Stomach (tissue), 9 donors: ENCODE data around the gene KIRREL3. TPM values are rescaled to one million over a fixed set of nuclear protein-coding genes. Genes with fewer than 3 reads are reported as not detected.

Experiments
- DNase-seq, 2 donors: peaks; one replicate each; pipeline versions ENCODE4 v3.0.0 to v3.0.0-alpha.2; 2013 to 2019
- H3K27ac ChIP-seq, 5 donors: fragments of 200-600 bp in 4 of 5; sonication (generic) in 4 of 5; one replicate each; pipeline ENCODE4 v1.5.1; 2013 to 2019; ENCODE audit warnings: mild to moderate bottlenecking in 1 of 5, moderate library complexity in 1 of 5
- H3K27me3 ChIP-seq, 3 donors: fragments of 200-600 bp; sonication (generic); one replicate each; pipeline ENCODE4 v1.5.1; 2017 to 2019; ENCODE audit warnings: mixed run types in 1 of 3
- H3K36me3 ChIP-seq, 4 donors: fragments of 200-600 bp; sonication (generic); 1 replicate in 3 of 4; 2 replicates in 1 of 4; pipeline ENCODE4 v1.5.1; 2016 to 2019
- H3K4me1 ChIP-seq, 4 donors: fragments of 200-600 bp; sonication (generic); one replicate each; pipeline ENCODE4 v1.5.1; 2016 to 2019
- H3K4me3 ChIP-seq, 4 donors: fragments of 200-600 bp; sonication (generic) in 3 of 4; one replicate each; pipeline ENCODE4 v1.5.1; 2016 to 2019; ENCODE audit warnings: mild to moderate bottlenecking in 1 of 4
- H3K9me3 ChIP-seq, 4 donors: fragments of 200-600 bp; sonication (generic); one replicate each; pipeline ENCODE4 v1.5.1; 2016 to 2019
- EP300 ChIP-seq: sonication (generic); formaldehyde crosslinking; IDR thresholded peaks from one replicate; pipeline ENCODE4 v1.6.1; 2017; ENCODE audit warnings: antibody characterized with exemption
- POLR2A ChIP-seq, 4 donors: fragments of 450-650 bp; IDR thresholded peaks; one replicate each; pipeline ENCODE4 v1.6.1; 2016; ENCODE audit warnings: antibody characterized with exemption in 4 of 4, control low read depth in 2 of 4, mild to moderate bottlenecking in 1 of 4, moderate library complexity in 1 of 4
- POLR2AphosphoS5 ChIP-seq, 3 donors: sonication (generic); formaldehyde crosslinking; IDR thresholded peaks; one replicate each; pipeline ENCODE4 v1.6.1; 2016; ENCODE audit warnings: antibody characterized with exemption in 3 of 3
- WGBS, 5 donors: extraction: QIAGEN DNeasy Blood & Tissue Kit in 3 of 5; methylation state at CpG; one replicate each; pipeline versions ENCODE4 v1.1.5 to v1.1.7; 2013 to 2018; 5-methylcytosine and 5-hydroxymethylcytosine counted together
- intact Hi-C: fragments of 100-400 bp; cut with DNase I; formaldehyde crosslinking; loops from one replicate; pipeline ENCODE4 v1.15.1; 2023; ENCODE audit warnings: low total_unique reads
- polyA plus RNA-seq, 3 donors: library from polyadenylated mRNA; stranded (reverse); fragments of 200-250 nt; gene quantifications; one replicate each; pipeline ENCODE4 v1.2.3, GENCODE V29; 2013
- total RNA-seq, 5 donors: library from RNA; depleted of rRNA; stranded (reverse); fragments of >200 nt; gene quantifications; one replicate each; pipeline versions ENCODE4 v1.1.0 to v1.2.3, GENCODE V29; 2014 to 2016
- TF ChIP-seq, protein P1 (sequence below), 7 experiments: fragments of 450-650 bp in 4 of 7; fragments of 200-600 bp in 3 of 7; sonication (generic) in 3 of 7; IDR thresholded peaks; one replicate each; pipeline ENCODE4 v1.5.1; 2016 to 2019; ENCODE audit warnings: antibody characterized with exemption in 7 of 7, control low read depth in 2 of 7, mild to moderate bottlenecking in 1 of 7
- donor health status: healthy with polysubstance abuse.
- donor health status: Bipolar disorder and iron deficiency.
- donor health status: healthy.

The KIRREL3 gene
- total and polyA plus RNA-seq, 8 donors: 0.10 to 1.7 (median 0.38) TPM; not detected in 4

DNA sequence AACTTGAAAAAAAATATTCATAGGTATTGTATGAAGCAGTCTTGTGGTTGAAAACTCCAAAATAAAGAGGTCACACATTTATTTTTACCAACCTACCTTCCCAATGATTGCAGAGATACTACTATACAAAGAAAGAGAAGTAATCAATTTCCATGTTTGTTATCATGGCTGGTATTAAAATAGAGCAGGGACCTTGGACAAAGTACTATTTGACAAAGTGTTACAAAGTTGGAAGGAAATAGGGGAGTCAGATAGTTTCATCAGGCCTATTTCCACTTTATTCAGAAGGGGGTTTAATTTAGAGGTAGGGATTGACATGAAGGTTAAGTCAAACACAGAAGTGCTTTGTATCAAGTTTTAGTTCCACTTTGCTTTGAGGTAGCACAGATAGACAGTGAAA lies 34.4 kb upstream of the KIRREL3 start:
- intact Hi-C loops: no loop called here
- no peak for DNase-seq
- Histone ChIP-seq H3K4me1 (no peaks in the 10 kb centered on the region), H3K4me3 (no peak overlapping the region), H3K27ac (no peak overlapping the region), H3K27me3 (peaks cover 0 to 11% (median 0%) of the 10 kb centered on the region in 3 donors), H3K9me3 (peaks cover 0 to 4% (median 0%) of the 10 kb centered on the region in 4 donors), H3K36me3 (no peaks in the 10 kb centered on the region)
- TF ChIP-seq, protein P1, sequence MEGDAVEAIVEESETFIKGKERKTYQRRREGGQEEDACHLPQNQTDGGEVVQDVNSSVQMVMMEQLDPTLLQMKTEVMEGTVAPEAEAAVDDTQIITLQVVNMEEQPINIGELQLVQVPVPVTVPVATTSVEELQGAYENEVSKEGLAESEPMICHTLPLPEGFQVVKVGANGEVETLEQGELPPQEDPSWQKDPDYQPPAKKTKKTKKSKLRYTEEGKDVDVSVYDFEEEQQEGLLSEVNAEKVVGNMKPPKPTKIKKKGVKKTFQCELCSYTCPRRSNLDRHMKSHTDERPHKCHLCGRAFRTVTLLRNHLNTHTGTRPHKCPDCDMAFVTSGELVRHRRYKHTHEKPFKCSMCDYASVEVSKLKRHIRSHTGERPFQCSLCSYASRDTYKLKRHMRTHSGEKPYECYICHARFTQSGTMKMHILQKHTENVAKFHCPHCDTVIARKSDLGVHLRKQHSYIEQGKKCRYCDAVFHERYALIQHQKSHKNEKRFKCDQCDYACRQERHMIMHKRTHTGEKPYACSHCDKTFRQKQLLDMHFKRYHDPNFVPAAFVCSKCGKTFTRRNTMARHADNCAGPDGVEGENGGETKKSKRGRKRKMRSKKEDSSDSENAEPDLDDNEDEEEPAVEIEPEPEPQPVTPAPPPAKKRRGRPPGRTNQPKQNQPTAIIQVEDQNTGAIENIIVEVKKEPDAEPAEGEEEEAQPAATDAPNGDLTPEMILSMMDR (IDR thresholded peaks at IDR 0.05): no peak

DNA sequence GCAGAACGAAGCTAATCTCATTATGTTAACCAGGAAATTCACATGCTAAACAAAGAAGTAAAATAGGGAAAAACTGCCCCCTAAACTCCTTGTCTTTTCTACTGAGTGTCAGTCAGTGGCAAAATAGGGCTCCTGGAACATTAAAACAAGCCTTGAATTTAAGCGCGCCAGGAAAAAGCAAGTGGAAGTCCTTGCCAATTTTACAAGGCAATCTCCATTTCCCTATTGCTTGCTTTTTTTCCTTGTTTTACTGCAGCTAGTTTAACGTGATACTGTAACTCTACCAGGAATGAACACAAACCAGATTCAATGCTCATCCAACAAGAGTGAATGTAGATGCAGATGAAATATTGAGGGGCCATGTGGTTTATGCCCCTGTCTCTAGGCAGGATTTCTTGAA lies 28.1 kb upstream of the KIRREL3 start:
- Histone ChIP-seq H3K4me1 (no peaks in the 10 kb centered on the region), H3K9me3 (peaks cover 0 to 4% (median 0%) of the 10 kb centered on the region in 4 donors), H3K4me3 (no peak overlapping the region), H3K36me3 (no peaks in the 10 kb centered on the region), H3K27me3 (no peaks in the 10 kb centered on the region), H3K27ac (no peak overlapping the region)
- intact Hi-C loops: no loop called here
- no peak for TF ChIP-seq POLR2A (IDR thresholded peaks at IDR 0.05)
- TF ChIP-seq POLR2AphosphoS5 (IDR thresholded peaks at IDR 0.05): no peak
- no peak for TF ChIP-seq EP300
- TF ChIP-seq, protein P1 (IDR thresholded peaks at IDR 0.05): no peak
- 65 to 77% (median 67%) methylated on average over 4 of the region's 4 CpGs for WGBS, 5 donors
- no peak for DNase-seq

DNA sequence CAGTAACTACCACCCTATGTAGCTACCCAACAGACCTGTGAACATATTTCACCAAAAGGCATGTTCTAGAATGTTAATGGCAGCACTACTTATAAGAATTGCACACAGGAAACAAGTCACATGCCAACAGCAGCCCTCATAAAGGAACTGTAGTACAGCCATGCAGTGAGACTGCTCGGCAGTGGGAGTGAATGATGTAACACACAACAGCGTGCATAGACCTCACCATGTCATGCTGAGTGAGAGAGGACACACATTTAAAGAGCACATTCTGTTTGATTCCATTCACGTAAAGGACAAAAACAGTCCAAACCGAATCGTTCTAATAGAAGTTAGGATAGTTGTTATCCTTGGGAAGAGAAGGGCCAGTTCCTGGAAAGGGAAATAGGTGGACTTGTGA lies 27.2 kb upstream of the KIRREL3 start:
- no peak for TF ChIP-seq POLR2A (IDR thresholded peaks at IDR 0.05)
- no peak for TF ChIP-seq POLR2AphosphoS5 (IDR thresholded peaks at IDR 0.05)
- TF ChIP-seq, protein P1 (IDR thresholded peaks at IDR 0.05): no peak
- TF ChIP-seq EP300: no peak

DNA sequence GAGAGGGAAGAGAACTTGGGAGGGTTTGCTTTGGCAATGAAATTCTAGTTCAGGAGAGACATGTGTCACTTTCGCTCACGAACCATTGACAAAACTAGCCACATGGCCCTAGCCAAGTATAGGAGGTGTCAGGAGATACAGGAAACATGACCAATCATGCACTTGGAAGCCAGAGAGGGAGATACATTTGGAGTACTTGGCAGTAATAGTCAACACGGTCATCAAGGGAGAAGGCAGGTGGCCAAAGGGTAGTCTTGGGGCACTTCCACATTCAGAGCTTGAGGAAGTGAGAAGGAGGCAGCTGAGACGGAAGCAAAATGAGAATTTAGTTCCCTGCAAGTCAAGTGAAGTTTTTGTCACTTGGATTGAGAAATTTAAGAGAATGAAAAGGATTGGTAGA lies 26.4 kb upstream of the KIRREL3 start:
- TF ChIP-seq POLR2AphosphoS5 (IDR thresholded peaks at IDR 0.05) (no peak), EP300 (no peak), POLR2A (IDR thresholded peaks at IDR 0.05) (no peak)
- TF ChIP-seq, protein P1 (IDR thresholded peaks at IDR 0.05): no peak
- intact Hi-C loops: no loop called here
- DNase-seq: no peak
- Histone ChIP-seq H3K36me3 (no peaks in the 10 kb centered on the region), H3K4me3 (no peak overlapping the region), H3K27ac (no peak overlapping the region), H3K4me1 (no peaks in the 10 kb centered on the region), H3K27me3 (no peaks in the 10 kb centered on the region), H3K9me3 (no peaks in the 10 kb centered on the region)
- 60 to 81% (median 73%) methylated on average over 4 of the region's 4 CpGs for WGBS, 5 donors

More for the DNA sequence above, 27.2 kb upstream of the KIRREL3 start:
- no peak overlapping the region for H3K27ac ChIP-seq
- no peak for DNase-seq
- no peaks in the 10 kb centered on the region for H3K9me3 ChIP-seq
- H3K27me3 ChIP-seq: no peaks in the 10 kb centered on the region
- 65 to 79% (median 69%) methylated on average over 5 of the region's 5 CpGs for WGBS, 5 donors
- no peaks in the 10 kb centered on the region for H3K36me3 ChIP-seq
- H3K4me1 ChIP-seq: no peaks in the 10 kb centered on the region
- intact Hi-C loops: no loop called here
- no peak overlapping the region for H3K4me3 ChIP-seq
